ENCODE measurements around the gene PCNX1.
"Not testable (repeated sequence)": the region's sequence is repeated elsewhere in the genome, so short reads cannot be mapped to it uniquely, and the experiment has no call there.

GRCh38 chr14:70866992-70867391 lies 40.3 kb upstream of the PCNX1 start:
- TF ChIP-seq EP300, POLR2A (IDR thresholded peaks at IDR 0.05): not testable (repeated sequence)

Measured in tibial nerve (tissue), 3 donors.